Naive B cell (primary cell): ENCODE measurements around the gene HILPDA. TPM values are rescaled to one million over a fixed set of nuclear protein-coding genes. Genes with fewer than 3 reads are reported as not detected.
"Not testable (repeated sequence)": the region's sequence is repeated elsewhere in the genome, so short reads cannot be mapped to it uniquely, and the experiment has no call there.

ENCODE experiments used
- ATAC-seq, 2 donors: fragments of 150-1000 bp; cut with Tn5 transposase; 2 replicates each; pipeline ENCODE4 v1.10.0; 2021; ENCODE audit warnings: low read depth in 2 of 2, mild to moderate bottlenecking in 2 of 2, moderate library complexity in 2 of 2
- DNase-seq: peaks from one replicate; pipeline ENCODE4 v3.0.0; 2022
- H3K27ac Mint-ChIP-seq, 6 donors: one replicate each; pipeline ENCODE4 v1.8.0; 2020 to 2022; ENCODE audit warnings: mild to moderate bottlenecking in 6 of 6, mixed read lengths in 6 of 6, moderate library complexity in 5 of 6, inconsistent platforms in 2 of 6
- H3K27me3 Mint-ChIP-seq, 3 donors: one replicate each; pipeline ENCODE4 v1.8.0; 2021 to 2022; ENCODE audit warnings: mixed read lengths in 3 of 3, mild to moderate bottlenecking in 1 of 3
- H3K36me3 Mint-ChIP-seq, 2 donors: one replicate each; pipeline ENCODE4 v1.8.0; 2020 to 2022; ENCODE audit warnings: mixed read lengths in 2 of 2, inconsistent platforms in 1 of 2, mild to moderate bottlenecking in 1 of 2
- H3K4me1 Mint-ChIP-seq, 3 donors: one replicate each; pipeline ENCODE4 v1.8.0; 2020 to 2022; ENCODE audit warnings: mixed read lengths in 3 of 3, inconsistent platforms in 1 of 3, mild to moderate bottlenecking in 1 of 3, moderate library complexity in 1 of 3
- H3K4me3 Mint-ChIP-seq, 8 donors: one replicate each; pipeline ENCODE4 v1.8.0; 2020 to 2022; ENCODE audit warnings: mild to moderate bottlenecking in 8 of 8, mixed read lengths in 8 of 8, moderate library complexity in 8 of 8, inconsistent platforms in 2 of 8
- H3K9me3 Mint-ChIP-seq, 7 donors: one replicate each; pipeline ENCODE4 v1.8.0; 2020 to 2022; ENCODE audit warnings: mixed read lengths in 7 of 7, mild to moderate bottlenecking in 5 of 7, inconsistent platforms in 2 of 7, moderate library complexity in 1 of 7
- polyA plus RNA-seq, 6 donors: library from polyadenylated mRNA; unstranded; fragments of 300-500 nt; fragmentation: Illumina TruSeq; gene quantifications; one replicate each; pipeline ENCODE4 v1.2.3, GENCODE V29; 2021; ENCODE audit warnings: low read depth in 6 of 6

The HILPDA gene
- polyA plus RNA-seq, 6 donors from 2014 or later, result 11.2 to 20.3 (median 13.1) TPM

DNA sequence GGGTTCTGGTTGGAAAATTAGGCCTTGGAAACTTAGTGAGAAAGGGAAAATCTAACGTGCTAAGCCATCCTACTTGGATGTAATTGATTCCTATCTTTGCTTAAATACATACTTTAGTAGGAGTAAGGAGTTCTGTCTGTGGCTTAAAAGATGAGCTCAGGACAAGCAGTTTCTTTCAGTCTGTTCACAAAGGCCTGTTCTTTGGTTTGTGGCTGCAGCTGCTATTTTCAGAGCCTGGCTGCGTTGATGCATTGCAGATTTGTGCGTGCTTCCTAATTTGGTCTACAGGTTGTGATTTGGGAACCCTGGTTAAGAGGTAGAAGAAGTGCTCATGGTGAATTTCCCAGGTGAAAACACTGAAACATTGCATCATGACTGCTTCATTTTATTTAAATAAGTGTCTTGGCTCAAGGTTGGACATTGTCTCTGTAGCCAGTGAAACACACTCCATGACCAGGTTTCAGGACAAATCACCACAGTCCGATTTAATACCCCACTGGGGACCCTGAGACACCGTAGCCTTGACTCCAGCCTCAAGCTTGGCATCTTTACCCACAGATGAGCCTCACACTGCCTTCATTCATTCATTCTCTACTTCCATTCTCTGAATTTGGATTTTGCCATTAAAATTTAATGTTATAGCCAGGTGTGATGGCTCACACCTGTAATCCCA, 51.8 kb downstream of the HILPDA start:
- not testable (repeated sequence) for H3K36me3 Mint-ChIP-seq, H3K27me3 Mint-ChIP-seq, H3K9me3 Mint-ChIP-seq, DNase-seq
- ATAC-seq, result peak; percentile 62 to 68
- H3K4me3 Mint-ChIP-seq, result peak overlapping the region in 6 of 8 donors; percentile 38 to 85 (median 64)
- peaks cover 19 to 35% (median 22%) of the 10 kb centered on the region in 3 donors for H3K4me1 Mint-ChIP-seq
- peak overlapping the region; percentile 72 to 92 (median 80) for H3K27ac Mint-ChIP-seq

Other genes starting within 250 kb of the HILPDA start
- not detected for gene LEP, start 214.6 kb upstream of the HILPDA start, polyA plus RNA-seq
- 10 to 100 TPM in 1 of 6 donors, 1 to 10 TPM in 4, under 1 TPM in 1; 0.03 to 10.2 (median 5.5) TPM for gene RBM28, start 112.0 kb upstream of the HILPDA start, polyA plus RNA-seq
- gene PRRT4, start 94.2 kb upstream of the HILPDA start, polyA plus RNA-seq, result not detected
- gene IMPDH1, start 45.9 kb upstream of the HILPDA start, polyA plus RNA-seq, result 10 to 100 TPM; 24.6 to 39.6 (median 26.8) TPM
- gene METTL2B, start 20.9 kb downstream of the HILPDA start, polyA plus RNA-seq, result 10 to 100 TPM in 5 of 6 donors, 1 to 10 TPM in 1; 7.8 to 25.4 (median 13.2) TPM
- gene GARIN1A, start 216.4 kb downstream of the HILPDA start, polyA plus RNA-seq, result under 1 TPM in 2 of 6 donors, not detected in 4; 0.05 to 0.08 TPM